ENCODE measurements around the gene MTHFD1L. TPM values are rescaled to one million over a fixed set of nuclear protein-coding genes. Genes with fewer than 3 reads are reported as not detected.

The MTHFD1L gene
- total RNA-seq, 4 donors from 2014 or later = 0.35 to 1.6 (median 0.59) TPM; not detected in 1

DNA sequence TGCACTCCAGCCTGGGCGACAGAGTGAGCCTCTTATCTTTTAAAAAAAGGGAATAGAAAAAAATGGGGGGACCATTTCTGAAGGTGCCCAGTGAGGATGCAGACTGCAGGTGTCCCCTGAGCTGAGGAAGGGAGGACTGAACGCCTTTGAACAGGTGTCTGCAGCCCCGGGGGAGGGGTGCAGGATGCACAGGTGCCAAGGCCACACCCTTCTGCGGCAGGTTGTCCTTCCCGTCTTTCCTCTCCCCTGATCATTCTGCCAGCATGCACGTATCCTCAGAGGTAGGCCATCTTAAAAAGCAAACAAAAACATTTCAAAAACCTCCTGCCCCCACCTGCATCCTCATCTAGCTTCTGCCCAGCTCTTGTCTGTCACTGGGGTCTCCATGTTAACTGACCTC lies 101.3 kb downstream of the MTHFD1L start:
- intact Hi-C loops (cut with DNase I; ENCODE audit: low total_unique reads) (no loop called here), in situ Hi-C loops (cut with MboI; ENCODE audit: low sequenced_read_pairs in 4 of 4) (no loop called here)
- DNase-seq (no peak), ATAC-seq (no peak)
- Histone ChIP-seq H3K9me3 (no peaks in the 10 kb centered on the region), H3K27ac (no peak overlapping the region), H3K36me3 (no peaks in the 10 kb centered on the region), H3K4me3 (no peak overlapping the region), H3K4me1 (no peaks in the 10 kb centered on the region), H3K27me3 (no peaks in the 10 kb centered on the region)
- no peak for TF ChIP-seq POLR2A (IDR thresholded peaks at IDR 0.05)
- TF ChIP-seq, protein P1, sequence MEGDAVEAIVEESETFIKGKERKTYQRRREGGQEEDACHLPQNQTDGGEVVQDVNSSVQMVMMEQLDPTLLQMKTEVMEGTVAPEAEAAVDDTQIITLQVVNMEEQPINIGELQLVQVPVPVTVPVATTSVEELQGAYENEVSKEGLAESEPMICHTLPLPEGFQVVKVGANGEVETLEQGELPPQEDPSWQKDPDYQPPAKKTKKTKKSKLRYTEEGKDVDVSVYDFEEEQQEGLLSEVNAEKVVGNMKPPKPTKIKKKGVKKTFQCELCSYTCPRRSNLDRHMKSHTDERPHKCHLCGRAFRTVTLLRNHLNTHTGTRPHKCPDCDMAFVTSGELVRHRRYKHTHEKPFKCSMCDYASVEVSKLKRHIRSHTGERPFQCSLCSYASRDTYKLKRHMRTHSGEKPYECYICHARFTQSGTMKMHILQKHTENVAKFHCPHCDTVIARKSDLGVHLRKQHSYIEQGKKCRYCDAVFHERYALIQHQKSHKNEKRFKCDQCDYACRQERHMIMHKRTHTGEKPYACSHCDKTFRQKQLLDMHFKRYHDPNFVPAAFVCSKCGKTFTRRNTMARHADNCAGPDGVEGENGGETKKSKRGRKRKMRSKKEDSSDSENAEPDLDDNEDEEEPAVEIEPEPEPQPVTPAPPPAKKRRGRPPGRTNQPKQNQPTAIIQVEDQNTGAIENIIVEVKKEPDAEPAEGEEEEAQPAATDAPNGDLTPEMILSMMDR (IDR thresholded peaks at IDR 0.05 in 4 of 5, conservative IDR thresholded peaks at IDR 0.05 in 1 of 5) = no peak

DNA sequence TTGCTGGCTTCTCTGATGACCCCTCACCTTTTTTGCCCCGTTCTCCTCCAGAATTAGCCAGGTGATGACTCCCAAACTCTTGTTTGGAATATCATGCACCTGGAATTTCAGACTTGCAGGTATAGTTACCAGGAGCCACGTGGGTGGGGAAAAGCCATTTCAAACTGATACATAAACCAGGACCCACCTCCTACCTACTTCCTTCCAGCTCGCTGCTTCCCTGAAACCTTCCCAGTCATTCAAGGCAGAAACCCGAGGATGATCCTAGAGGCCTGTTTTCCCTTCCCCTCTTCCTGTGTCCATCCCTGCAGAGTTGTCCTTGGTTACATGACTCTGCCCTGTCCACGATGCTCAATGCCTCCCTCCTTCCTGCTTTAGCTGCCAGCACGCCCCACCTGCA lies 101.9 kb downstream of the MTHFD1L start:
- DNase-seq (no peak), ATAC-seq (no peak)

DNA sequence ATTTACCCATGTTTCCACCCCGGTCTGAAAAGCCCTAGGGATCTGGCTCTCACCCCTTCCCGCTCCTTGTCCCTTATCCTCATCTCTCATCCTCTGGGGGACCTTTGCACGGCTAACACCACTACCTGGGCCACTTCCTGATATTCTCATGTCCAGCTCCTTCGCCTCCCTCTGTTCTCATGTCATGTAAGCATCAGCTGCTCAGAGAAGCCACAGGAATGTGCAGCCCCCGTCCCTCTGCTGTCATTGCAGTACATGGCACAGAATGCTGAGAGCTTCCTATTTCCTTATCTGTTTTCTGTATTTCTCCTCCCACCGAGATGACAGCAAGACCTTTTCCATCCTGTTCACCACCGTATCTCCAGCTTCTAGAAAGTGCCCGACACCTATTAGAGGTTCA lies 102.4 kb downstream of the MTHFD1L start:
- Histone ChIP-seq H3K36me3 (no peaks in the 10 kb centered on the region), H3K9me3 (no peaks in the 10 kb centered on the region), H3K4me3 (no peak overlapping the region), H3K27ac (no peak overlapping the region), H3K4me1 (no peaks in the 10 kb centered on the region), H3K27me3 (no peaks in the 10 kb centered on the region)
- ATAC-seq (no peak), DNase-seq (no peak)
- TF ChIP-seq POLR2A (IDR thresholded peaks at IDR 0.05) = no peak
- TF ChIP-seq, protein P1 (IDR thresholded peaks at IDR 0.05 in 4 of 5, conservative IDR thresholded peaks at IDR 0.05 in 1 of 5) = no peak
- in situ Hi-C loops (cut with MboI; ENCODE audit: low sequenced_read_pairs in 4 of 4) (no loop called here), intact Hi-C loops (cut with DNase I; ENCODE audit: low total_unique reads) (no loop called here)

More for the DNA sequence above, 101.9 kb downstream of the MTHFD1L start:
- Histone ChIP-seq H3K9me3 (no peaks in the 10 kb centered on the region), H3K4me3 (no peak overlapping the region), H3K27me3 (no peaks in the 10 kb centered on the region), H3K4me1 (no peaks in the 10 kb centered on the region), H3K27ac (no peak overlapping the region), H3K36me3 (no peaks in the 10 kb centered on the region)
- no peak for TF ChIP-seq POLR2A (IDR thresholded peaks at IDR 0.05)
- TF ChIP-seq, protein P1 (IDR thresholded peaks at IDR 0.05 in 4 of 5, conservative IDR thresholded peaks at IDR 0.05 in 1 of 5) = no peak
- intact Hi-C loops (cut with DNase I; ENCODE audit: low total_unique reads) (no loop called here), in situ Hi-C loops (cut with MboI; ENCODE audit: low sequenced_read_pairs in 4 of 4) (no loop called here)

DNA sequence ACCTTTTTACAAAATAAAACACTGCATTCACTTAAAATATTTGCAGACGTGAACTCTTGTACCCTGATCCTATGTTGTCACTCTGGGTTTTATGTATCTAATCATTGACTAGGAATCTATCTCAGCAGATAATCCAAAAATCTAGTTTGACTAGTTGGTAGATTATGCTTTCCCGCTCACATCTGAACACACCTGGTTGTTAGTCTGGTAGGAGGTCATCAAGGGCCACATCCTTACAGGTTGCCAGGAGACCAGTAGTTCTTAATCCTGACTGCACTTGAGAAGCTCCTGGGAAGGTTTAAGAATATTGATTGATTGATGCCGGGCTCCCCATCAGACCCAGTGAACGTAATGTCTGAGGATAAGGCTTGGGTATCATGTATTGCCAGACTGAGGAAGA lies 104.4 kb downstream of the MTHFD1L start:
- H3K9me3 ChIP-seq = no peaks in the 10 kb centered on the region
- H3K4me3 ChIP-seq = no peak overlapping the region
- intact Hi-C loops (cut with DNase I; ENCODE audit: low total_unique reads) (no loop called here), in situ Hi-C loops (cut with MboI; ENCODE audit: low sequenced_read_pairs in 4 of 4) (no loop called here)
- H3K4me1 ChIP-seq = no peaks in the 10 kb centered on the region
- H3K36me3 ChIP-seq = no peaks in the 10 kb centered on the region
- no peak for ATAC-seq
- no peak overlapping the region for H3K27ac ChIP-seq
- no peaks in the 10 kb centered on the region for H3K27me3 ChIP-seq
- no peak for DNase-seq
- TF ChIP-seq POLR2A (IDR thresholded peaks at IDR 0.05) = no peak
- TF ChIP-seq, protein P1 (IDR thresholded peaks at IDR 0.05 in 4 of 5, conservative IDR thresholded peaks at IDR 0.05 in 1 of 5) = no peak

DNA sequence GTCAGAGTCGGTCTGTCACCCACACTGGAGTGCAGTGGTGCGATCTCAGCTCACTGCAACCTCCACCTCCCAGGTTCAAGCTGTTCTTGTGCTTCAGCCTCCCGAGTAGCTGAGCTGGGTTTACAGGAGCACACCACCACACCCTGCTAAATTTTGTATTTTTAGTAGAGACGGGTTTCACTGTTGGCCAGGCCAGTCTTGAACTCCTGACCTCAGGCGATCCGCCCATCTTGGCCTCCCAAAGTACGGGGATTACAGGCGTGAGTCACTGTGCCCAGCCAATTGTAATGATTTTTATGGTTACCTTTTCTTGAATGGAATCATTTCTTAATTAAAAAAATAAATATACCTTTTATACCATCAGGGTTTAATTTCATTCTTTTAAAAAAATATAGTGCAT lies 105.7 kb downstream of the MTHFD1L start:
- ATAC-seq (no peak), DNase-seq (no peak)
- no peaks in the 10 kb centered on the region for H3K27me3 ChIP-seq
- H3K9me3 ChIP-seq = no peaks in the 10 kb centered on the region
- no peak overlapping the region for H3K27ac ChIP-seq
- TF ChIP-seq, protein P1 (IDR thresholded peaks at IDR 0.05 in 4 of 5, conservative IDR thresholded peaks at IDR 0.05 in 1 of 5) = no peak
- TF ChIP-seq POLR2A (IDR thresholded peaks at IDR 0.05) = no peak
- in situ Hi-C loops (cut with MboI; ENCODE audit: low sequenced_read_pairs in 4 of 4) = no loop called here
- H3K4me3 ChIP-seq = no peak overlapping the region
- no peaks in the 10 kb centered on the region for H3K4me1 ChIP-seq
- no peaks in the 10 kb centered on the region for H3K36me3 ChIP-seq
- intact Hi-C loops (cut with DNase I; ENCODE audit: low total_unique reads) = no loop called here
